Measurements from ENCODE around the gene CNIH2.
"Not testable (repeated sequence)": the region's sequence is repeated elsewhere in the genome, so short reads cannot be mapped to it uniquely, and the experiment has no call there.

Gene CNIH2

GRCh38 chr11:66317723-66318599 is 40.0 kb downstream of the CNIH2 start:
- Mint-ChIP-seq H3K4me1 (ENCODE audit: low read depth) (peaks cover 59% of the 10 kb centered on the region), H3K36me3 (ENCODE audit: low read depth) (no peaks in the 10 kb centered on the region), H3K4me3 (peak overlapping the region; percentile 71), H3K27ac (peak overlapping the region; percentile 97), H3K9me3 (no peaks in the 10 kb centered on the region), H3K27me3 (no peaks in the 10 kb centered on the region)

- Mint-ChIP-seq H3K4me3 (peak overlapping the region; percentile 17), H3K9me3 (no peaks in the 10 kb centered on the region), H3K36me3 (ENCODE audit: low read depth) (no peaks in the 10 kb centered on the region), H3K4me1 (ENCODE audit: low read depth) (peaks cover 64% of the 10 kb centered on the region), H3K27me3 (no peaks in the 10 kb centered on the region), H3K27ac (peak overlapping the region; percentile 85)
These were observed 40.6 kb downstream of the CNIH2 start for GRCh38 chr11:66318600-66318970.

GRCh38 chr11:66320289-66320688 is 42.3 kb downstream of the CNIH2 start:
- not testable (repeated sequence) for H3K36me3 Mint-ChIP-seq (ENCODE audit: low read depth); H3K4me3 Mint-ChIP-seq; H3K27me3 Mint-ChIP-seq; H3K27ac Mint-ChIP-seq; H3K9me3 Mint-ChIP-seq
- H3K4me1 Mint-ChIP-seq (ENCODE audit: low read depth) = peaks cover 47% of the 10 kb centered on the region

GRCh38 chr11:66320748-66321147 is 42.8 kb downstream of the CNIH2 start:
- H3K27me3 Mint-ChIP-seq; H3K4me3 Mint-ChIP-seq; H3K9me3 Mint-ChIP-seq; H3K27ac Mint-ChIP-seq; H3K36me3 Mint-ChIP-seq (ENCODE audit: low read depth): not testable (repeated sequence)
- H3K4me1 Mint-ChIP-seq (ENCODE audit: low read depth) = peaks cover 46% of the 10 kb centered on the region

GRCh38 chr11:66321606-66322005 is 43.6 kb downstream of the CNIH2 start:
- Mint-ChIP-seq H3K9me3 (no peaks in the 10 kb centered on the region), H3K4me1 (ENCODE audit: low read depth) (peaks cover 48% of the 10 kb centered on the region), H3K27ac (no peak overlapping the region), H3K4me3 (no peak overlapping the region), H3K36me3 (ENCODE audit: low read depth) (no peaks in the 10 kb centered on the region), H3K27me3 (no peaks in the 10 kb centered on the region)

GRCh38 chr11:66322732-66323427 is 44.9 kb downstream of the CNIH2 start:
- H3K36me3 Mint-ChIP-seq (ENCODE audit: low read depth) = no peaks in the 10 kb centered on the region
- peaks cover 50% of the 10 kb centered on the region for H3K4me1 Mint-ChIP-seq (ENCODE audit: low read depth)
- no peak overlapping the region for H3K27ac Mint-ChIP-seq

GRCh38 chr11:66323684-66324083 is 45.7 kb downstream of the CNIH2 start:
- Mint-ChIP-seq H3K4me1 (ENCODE audit: low read depth) (peaks cover 50% of the 10 kb centered on the region), H3K4me3 (no peak overlapping the region), H3K36me3 (ENCODE audit: low read depth) (no peaks in the 10 kb centered on the region), H3K27ac (no peak overlapping the region), H3K9me3 (no peaks in the 10 kb centered on the region), H3K27me3 (no peaks in the 10 kb centered on the region)

More at GRCh38 chr11:66322732-66323427, 44.9 kb downstream of the CNIH2 start:
- Mint-ChIP-seq H3K27me3 (no peaks in the 10 kb centered on the region), H3K4me3 (no peak overlapping the region), H3K9me3 (no peaks in the 10 kb centered on the region)

GRCh38 chr11:66324664-66325063 is 46.7 kb downstream of the CNIH2 start:
- no peaks in the 10 kb centered on the region for H3K9me3 Mint-ChIP-seq
- no peak overlapping the region for H3K4me3 Mint-ChIP-seq
- H3K4me1 Mint-ChIP-seq (ENCODE audit: low read depth) = peaks cover 50% of the 10 kb centered on the region

GRCh38 chr11:66325263-66325671 is 47.3 kb downstream of the CNIH2 start:
- Mint-ChIP-seq H3K4me1 (ENCODE audit: low read depth) (peaks cover 46% of the 10 kb centered on the region), H3K27ac (no peak overlapping the region), H3K27me3 (no peaks in the 10 kb centered on the region), H3K9me3 (no peaks in the 10 kb centered on the region), H3K36me3 (ENCODE audit: low read depth) (no peaks in the 10 kb centered on the region), H3K4me3 (no peak overlapping the region)

More at GRCh38 chr11:66324664-66325063, 46.7 kb downstream of the CNIH2 start:
- Mint-ChIP-seq H3K27ac (no peak overlapping the region), H3K27me3 (no peaks in the 10 kb centered on the region), H3K36me3 (ENCODE audit: low read depth) (no peaks in the 10 kb centered on the region)

GRCh38 chr11:66326261-66327111 is 48.5 kb downstream of the CNIH2 start:
- H3K27ac Mint-ChIP-seq = peak overlapping the region; percentile 13
- H3K4me1 Mint-ChIP-seq (ENCODE audit: low read depth) = peaks cover 46% of the 10 kb centered on the region
- no peaks in the 10 kb centered on the region for H3K27me3 Mint-ChIP-seq
- no peak overlapping the region for H3K4me3 Mint-ChIP-seq
- H3K9me3 Mint-ChIP-seq = no peaks in the 10 kb centered on the region
- no peaks in the 10 kb centered on the region for H3K36me3 Mint-ChIP-seq (ENCODE audit: low read depth)

GRCh38 chr11:66327171-66328030 is 49.4 kb downstream of the CNIH2 start:
- no peaks in the 10 kb centered on the region for H3K36me3 Mint-ChIP-seq (ENCODE audit: low read depth)
- peak overlapping the region; percentile 88 for H3K27ac Mint-ChIP-seq
- H3K27me3 Mint-ChIP-seq = no peaks in the 10 kb centered on the region
- no peaks in the 10 kb centered on the region for H3K9me3 Mint-ChIP-seq
- H3K4me1 Mint-ChIP-seq (ENCODE audit: low read depth) = peaks cover 46% of the 10 kb centered on the region
- H3K4me3 Mint-ChIP-seq = peak overlapping the region; percentile 9

- H3K9me3 Mint-ChIP-seq = no peaks in the 10 kb centered on the region
- no peaks in the 10 kb centered on the region for H3K36me3 Mint-ChIP-seq (ENCODE audit: low read depth)
- no peaks in the 10 kb centered on the region for H3K27me3 Mint-ChIP-seq
- peak overlapping the region; percentile 9 for H3K4me3 Mint-ChIP-seq
- peak overlapping the region; percentile 88 for H3K27ac Mint-ChIP-seq
- peaks cover 45% of the 10 kb centered on the region for H3K4me1 Mint-ChIP-seq (ENCODE audit: low read depth)
These were observed 50.0 kb downstream of the CNIH2 start for GRCh38 chr11:66328031-66328301.

- no peaks in the 10 kb centered on the region for H3K36me3 Mint-ChIP-seq (ENCODE audit: low read depth)
- H3K27me3 Mint-ChIP-seq = no peaks in the 10 kb centered on the region
- H3K4me3 Mint-ChIP-seq = peak overlapping the region; percentile 48
- peak overlapping the region; percentile 88 for H3K27ac Mint-ChIP-seq
- no peaks in the 10 kb centered on the region for H3K9me3 Mint-ChIP-seq
- H3K4me1 Mint-ChIP-seq (ENCODE audit: low read depth) = peaks cover 39% of the 10 kb centered on the region
These were observed 50.5 kb downstream of the CNIH2 start for GRCh38 chr11:66328302-66329144.

Data from stimulated activated naive CD8-positive, alpha-beta T cell treated with anti-CD3 and anti-CD28 coated beads, Interleukin-15, Interleukin-2, amounts not matched to agents 100 ng/mL and 50 ng/mL, for 24 hours (primary cell).